Amygdala (tissue), 56 donors: ENCODE data around the gene CD151.

Experiments
- DNase-seq, 56 donors: peaks; one replicate each; lab custom pipeline; 2025; lab: John Stamatoyannopoulos, UW

The CD151 gene

DNA sequence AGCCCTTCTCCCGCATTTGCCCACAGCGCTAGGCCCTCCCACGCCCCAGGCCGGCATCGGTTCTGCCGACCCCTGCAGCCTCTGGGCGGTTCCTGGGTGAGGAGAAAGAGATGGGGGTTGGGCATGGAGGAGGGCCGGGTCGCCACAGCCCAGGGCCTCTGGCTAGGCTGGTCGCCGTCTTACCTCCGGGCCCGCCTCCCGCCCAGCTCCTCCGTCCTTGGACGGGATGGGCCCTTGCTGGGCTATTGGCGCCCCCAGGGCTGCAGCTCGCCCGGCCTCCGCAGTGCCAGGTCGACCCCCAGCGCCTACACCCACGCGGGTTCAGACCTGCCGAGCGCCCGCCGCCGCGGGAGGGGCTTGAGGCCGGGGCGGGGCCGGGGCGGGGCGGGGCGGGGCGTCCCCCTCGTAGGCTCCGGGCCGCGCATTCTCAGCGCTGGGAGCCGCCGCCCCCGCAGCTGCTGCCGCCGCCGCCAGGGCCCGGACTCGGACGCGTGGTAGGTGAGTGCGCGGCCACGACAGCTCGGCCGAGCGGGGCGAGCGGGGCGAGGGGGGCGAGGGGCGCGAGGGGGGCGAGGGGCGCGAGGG lies at the start of gene CD151:
Gene CD151, plus strand, starts transcription at position 424 of the 585 bp plus-strand sequence. CDS start 3,118 bp downstream, outside the sequence.
- DNase-seq, result peak in 3 of 56 donors; percentile 13 to 33 (median 30)

DNA sequence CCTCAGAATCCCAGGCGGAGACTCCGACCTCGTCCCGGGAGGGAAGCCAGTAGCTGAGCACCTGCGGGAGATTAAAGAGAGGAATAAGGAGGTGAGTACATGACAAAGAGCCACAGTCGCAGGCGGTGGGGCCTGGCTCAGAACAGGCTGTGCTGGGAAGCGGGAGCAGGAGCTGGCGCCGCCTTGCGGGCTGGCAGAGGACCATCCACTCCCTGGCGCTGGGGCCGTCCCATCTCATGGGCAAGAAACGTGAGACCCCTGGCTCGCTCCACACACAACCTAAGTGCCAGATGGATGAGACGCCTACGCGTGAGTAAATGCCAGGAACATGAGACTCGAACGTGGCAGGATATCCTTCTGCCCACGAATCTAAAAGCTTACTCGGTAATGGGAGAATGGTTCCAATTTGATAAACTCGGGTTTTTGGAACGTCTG lies 49.2 kb upstream of the CD151 start:
- peak in 53 of 56 donors; percentile 25 to 89 (median 73) for DNase-seq

DNA sequence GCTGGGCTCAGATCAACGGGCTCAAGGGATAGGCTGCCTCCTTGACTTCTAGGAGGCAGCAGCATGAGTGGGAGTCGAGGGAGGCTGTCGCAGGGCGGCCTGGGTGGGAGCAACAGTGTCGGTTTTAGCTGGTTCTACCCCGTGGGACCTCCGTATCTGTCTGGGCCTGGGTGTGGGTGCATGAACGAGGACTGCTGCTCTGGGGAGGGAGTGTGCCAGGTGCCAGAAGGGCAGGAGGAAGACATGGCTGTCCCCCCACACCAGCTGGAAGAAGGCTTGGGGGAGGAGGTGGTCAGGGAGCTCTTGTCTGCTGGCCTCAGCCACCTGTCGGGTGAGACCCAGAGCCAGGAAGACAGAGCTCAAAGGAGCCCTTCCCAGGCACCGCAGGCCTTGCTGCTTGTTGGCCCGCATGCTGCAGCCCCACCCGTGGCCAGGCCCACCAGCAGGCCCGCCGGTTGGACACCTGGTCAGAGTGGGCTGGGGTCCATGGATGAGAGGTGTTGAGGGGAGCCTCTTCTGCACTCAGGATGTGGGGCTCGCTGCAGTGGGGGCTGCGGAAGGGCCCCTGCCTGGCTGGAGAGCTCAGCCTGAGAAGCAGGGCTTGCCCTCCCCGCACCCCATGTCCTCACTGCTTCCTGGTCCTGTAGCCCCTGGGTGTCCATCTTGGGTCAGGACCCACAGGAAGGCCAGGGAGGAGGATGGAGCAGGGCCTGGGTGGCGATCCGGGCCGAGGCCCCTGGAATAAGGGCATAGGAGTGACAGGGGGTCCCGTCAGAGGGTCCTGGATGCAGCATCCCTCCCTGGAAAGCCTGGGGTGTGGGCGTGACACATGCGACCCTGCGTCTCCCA lies 46.3 kb upstream of the CD151 start:
- DNase-seq, result no peak

DNA sequence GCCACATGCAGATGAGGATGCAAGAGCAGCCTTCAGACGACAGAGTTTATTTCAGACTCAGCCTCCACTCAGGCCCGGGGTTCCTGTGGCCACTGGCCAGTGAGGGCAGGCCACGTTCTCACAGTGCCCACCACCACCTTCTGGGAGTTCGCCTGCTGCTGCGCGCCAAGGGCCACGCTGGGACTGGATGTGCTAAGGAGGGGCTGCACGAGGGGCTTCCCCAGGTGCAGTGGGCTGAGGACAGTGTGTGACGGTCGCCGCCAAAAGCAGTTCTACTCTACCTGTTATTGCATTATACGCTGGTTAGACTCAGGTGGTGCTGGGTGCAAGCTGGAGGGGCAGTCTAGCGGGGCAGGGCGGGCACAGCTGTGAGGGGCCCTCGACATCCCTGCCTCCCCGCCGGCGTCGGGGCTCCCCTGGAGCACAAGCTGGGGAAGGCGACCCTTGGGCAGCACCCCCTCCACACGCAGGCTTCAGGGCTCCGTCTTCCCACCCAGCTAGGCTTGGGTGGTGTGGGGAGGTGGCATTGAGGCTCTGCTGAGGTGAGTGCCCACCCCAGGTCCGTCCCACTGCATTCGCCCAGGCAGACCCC lies 45.6 kb upstream of the CD151 start:
- DNase-seq, result no peak

DNA sequence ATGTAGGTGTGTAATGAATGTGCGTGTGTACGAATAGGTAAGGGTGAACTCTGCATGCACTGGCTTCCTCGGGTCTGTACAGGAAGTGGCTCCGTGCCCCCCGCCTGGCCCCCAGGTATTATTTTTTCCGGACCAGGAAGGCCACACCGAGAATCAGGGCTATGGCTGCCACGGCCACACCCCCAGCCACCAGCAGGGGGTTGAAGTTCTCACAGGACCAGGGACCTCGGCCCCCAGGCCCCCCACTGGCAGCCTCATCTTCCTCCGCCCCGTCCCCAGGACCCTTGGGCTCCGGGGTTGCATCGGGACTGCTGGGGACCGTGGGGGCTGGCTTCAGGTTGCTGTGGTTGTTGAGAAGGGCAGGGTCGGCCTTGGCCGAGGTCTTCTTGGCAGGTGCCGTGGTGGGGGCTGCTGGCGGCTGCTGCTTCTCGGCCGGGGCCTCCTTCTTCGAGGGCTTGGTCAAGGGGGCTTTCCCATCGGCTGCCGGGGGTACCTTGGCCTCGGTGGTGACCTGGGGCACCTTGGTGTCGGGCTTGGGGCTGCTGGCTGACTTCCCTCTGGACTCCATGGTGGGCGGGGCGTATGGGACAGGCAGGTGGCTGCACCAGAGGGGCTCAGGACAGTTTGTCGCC lies 44.6 kb upstream of the CD151 start:
- no peak for DNase-seq

DNA sequence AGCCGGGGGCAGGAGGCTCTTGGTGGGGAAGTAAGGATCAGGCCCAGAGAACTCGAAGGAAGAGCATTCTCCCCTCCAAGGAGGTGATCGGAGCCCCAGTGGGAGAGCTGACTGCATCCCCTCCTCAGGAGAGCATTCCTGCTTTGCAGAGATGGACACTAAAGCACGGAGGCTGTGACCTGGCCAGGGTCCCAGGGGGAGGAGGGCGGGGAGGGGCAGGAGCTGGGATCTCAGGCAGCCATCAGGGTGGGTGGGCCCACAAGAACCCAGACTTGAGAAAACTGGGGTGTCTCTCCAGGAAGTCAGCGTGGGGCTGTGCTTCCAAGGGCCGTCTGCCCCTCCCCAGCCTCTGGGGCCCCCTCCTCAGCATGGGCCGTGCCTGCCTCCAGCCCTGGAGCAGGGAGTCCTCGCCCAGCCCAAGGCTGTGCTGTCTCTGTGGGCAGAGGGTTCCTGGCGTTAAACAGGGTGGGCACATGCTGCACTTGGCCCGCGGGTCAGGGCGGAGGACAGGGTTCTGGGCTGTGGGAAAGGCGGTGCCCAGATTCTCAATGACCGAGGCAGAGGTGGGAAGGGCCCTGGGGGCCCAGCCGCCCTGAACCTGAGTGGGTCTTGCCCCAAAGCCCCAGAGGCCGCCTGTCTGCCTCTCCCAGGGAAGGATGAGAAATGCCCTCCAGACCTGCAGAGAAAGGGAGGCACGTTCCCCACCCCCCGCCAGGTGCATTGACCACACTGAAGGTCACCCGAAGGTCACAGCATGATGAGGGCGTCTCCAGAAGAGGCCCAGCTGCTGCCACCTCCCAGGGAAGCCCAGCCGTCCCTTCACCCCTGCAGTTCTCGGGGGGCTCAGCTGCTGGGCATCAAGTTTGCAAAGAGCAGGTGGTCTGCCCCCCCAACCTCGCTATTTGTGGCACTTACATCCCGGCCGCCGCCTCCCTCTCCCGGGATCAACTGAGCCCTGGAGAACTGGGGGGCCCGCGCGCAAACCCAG lies 43.5 kb upstream of the CD151 start:
- no peak for DNase-seq

DNA sequence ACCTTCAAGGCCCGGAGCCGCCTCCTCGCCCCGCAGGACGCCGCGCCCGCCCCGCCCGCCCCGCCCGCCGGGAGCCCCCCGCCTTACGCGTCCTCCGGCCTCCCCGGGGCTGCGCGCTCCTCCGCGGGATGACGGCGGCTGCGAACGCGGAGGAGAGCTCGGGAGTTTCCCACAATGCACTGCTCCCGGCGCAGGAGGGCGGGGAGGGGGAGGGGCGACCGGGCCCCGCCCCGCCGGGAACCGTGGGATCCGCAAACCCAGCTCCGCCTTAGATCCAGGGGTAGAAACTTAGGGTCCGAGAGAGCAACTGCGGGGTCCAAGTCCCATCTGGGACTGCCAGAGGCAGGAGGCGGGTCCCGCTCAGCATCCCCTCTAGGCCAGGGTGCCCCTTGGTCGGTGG lies 42.8 kb upstream of the CD151 start, which contains the start of gene CEND1:
Gene CEND1, minus strand, starts transcription at position 148 of the 400 bp plus-strand sequence. CDS start 1,514 bp downstream, outside the sequence.
- peak in 42 of 56 donors; percentile 18 to 80 (median 57) for DNase-seq

DNA sequence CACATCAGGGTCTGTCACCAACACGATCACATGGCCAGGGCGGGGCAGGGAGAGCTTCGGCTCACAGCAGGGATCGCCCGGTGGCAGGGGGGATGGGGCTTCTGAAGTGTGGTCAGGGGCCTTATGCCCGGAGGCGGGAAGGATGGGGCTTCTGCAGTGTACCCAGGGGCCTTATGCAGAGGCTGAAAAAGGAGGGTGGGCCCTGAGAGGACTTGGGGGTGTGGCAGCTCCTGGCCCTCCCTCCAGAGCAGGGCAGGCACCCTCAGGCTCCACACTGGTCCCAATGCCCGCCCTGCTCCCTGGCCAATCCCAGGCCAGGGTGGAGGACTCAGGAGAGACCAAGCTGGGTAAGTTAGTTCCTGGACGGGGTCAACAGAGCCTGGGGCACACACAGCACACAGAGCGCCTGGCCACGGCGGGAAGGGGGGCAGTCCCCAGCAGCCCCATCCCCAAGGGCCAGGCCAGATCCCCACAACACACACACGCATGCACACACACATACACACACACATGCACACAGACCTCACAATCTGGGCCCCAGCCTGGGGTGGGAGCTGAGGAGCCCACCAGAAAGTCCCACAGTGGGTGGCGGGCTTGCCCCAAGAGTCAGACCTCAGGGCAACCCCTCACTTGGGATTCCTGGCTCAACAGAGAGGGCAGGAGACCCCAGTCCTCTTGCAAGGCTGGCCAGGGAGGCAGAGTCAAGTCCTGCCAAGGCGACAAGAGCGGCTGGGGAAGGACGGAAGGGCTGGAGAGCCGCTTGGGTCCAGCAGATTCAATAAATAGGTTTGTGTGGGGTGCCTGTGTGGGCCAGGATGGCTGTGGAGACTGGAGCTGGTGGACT lies 41.8 kb upstream of the CD151 start:
- DNase-seq, result no peak

DNA sequence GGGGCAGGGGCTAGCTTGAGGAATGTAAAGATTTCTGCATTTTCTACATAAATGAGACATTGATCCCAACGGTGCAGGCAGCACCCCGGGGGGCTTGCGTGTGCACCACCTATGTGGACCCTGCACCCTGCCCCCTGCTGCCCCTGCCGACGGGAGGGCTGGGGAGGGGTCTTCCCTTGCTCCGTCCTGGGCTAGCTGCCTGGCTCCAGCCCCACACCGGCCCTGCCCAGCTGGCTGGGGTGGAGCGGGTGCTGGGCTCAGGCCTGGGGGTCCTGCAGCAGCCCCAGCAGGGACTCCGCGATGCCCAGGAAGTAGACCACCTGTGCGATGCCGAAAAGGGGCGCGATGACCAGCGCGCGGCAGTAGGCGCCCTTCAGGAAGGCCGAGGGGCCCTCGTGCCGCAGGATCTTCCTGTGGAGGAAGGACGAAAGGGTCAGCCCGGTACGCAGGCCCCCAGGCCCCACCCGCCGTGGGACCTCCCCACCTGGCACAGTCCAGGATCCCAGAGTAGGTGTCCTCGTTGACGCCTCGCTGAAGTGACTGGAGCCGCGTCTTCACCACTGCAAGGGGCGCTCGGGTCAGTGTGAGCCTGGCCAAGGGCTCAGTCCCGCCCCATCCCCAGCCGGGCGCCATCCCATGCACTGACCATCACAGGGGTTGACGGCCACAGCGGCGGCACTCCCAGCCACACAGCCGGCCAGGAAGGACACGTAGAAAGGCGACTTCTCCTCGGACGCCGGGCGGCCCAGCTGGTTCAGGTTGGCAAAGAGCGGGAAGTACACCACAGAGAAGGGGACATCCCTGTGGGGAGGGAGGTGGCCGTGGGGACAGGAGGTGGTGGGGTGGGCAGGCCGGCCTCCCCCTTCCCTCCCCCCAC lies 40.9 kb upstream of the CD151 start:
- no peak for DNase-seq

DNA sequence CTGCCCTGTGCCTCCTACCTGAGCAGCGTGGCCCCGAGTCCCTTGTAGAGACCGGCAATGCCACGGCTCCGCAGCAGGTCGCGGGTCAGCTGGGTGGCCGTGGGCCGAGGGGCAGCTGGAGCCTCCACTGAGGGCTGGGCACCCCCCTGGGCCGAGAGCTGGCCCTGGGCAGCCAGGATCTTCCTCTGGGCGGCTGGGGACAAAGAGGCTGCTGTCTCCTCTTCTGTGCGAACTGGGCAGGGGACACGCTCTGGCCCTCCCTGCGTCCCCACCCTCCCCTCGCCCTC lies 40.3 kb upstream of the CD151 start:
- no peak for DNase-seq

DNA sequence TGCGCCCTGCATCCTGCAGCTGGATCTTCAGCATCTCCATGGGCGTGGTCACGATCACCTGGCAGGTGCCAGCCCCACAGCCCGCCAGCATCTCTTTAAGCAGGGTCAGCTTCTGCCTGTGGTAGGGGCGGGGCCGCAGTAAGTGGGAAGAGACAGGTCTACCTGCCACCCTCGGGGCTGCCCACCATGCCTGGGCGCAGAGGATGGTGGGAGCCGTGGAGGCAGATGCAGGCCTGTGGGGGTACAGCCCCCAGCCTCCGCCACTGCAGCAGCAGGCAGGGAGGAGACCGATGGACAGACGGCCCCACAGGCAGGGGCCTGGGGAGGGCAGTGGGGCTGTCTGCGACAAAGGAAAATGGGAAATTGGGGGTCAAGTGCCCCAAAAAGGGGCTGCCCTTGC lies 39.9 kb upstream of the CD151 start:
- DNase-seq, result no peak

DNA sequence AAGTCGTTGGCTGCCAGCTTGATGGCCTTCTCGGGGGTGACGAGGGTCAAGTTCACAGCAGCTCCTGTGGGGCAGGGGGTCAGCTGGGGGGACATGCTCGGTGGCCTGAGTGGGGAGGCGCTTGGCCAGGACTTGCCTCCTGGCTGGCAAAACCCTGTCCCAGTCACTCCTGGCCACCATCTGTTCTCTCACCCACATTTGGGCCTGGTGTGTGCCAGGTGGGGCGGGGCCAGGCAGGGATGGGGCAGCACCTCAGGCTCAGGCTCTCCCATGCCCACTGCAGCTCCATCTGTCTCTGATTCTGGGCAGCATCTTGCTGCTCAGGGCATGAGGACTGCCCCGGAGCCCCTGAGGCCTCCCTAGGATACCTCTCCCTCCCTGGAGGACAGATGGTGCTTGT lies 39.2 kb upstream of the CD151 start:
- DNase-seq, result no peak

DNA sequence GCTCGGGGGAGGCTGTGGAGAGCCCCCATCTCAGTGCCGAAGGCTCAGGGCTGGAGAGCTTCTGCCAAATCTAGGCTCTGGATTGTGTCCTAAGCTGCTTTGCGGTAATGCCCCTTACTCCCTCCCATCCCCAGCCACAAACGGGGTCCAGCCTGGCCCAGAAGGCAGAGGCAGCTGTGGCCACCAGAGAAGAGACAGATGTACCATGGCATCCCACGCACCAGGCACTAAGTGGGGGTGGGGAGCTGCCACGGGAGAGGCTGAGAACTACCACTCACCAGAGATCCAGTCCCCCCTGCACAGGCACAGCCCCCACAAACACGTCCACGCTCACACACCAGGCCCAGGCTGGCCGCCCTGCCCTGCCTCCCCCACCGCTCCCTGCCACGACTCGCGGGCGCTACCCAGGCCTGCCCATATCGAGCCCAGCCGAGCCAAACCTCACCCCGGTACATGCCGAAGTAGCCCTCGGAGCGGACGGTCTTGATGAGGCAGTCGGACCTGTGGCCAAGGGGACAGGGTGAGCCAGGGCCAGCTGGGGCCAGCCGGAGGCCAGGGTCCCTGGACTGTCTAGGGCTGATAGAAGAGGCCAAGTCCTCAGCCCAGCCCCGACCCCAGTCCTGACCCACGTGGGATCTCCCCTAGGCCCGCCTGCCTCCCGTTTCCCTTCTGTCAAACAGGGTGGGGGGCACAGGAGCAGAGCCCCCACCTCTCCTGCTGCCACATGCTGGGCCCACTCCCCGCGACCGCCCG lies 38.6 kb upstream of the CD151 start:
- no peak for DNase-seq

DNA sequence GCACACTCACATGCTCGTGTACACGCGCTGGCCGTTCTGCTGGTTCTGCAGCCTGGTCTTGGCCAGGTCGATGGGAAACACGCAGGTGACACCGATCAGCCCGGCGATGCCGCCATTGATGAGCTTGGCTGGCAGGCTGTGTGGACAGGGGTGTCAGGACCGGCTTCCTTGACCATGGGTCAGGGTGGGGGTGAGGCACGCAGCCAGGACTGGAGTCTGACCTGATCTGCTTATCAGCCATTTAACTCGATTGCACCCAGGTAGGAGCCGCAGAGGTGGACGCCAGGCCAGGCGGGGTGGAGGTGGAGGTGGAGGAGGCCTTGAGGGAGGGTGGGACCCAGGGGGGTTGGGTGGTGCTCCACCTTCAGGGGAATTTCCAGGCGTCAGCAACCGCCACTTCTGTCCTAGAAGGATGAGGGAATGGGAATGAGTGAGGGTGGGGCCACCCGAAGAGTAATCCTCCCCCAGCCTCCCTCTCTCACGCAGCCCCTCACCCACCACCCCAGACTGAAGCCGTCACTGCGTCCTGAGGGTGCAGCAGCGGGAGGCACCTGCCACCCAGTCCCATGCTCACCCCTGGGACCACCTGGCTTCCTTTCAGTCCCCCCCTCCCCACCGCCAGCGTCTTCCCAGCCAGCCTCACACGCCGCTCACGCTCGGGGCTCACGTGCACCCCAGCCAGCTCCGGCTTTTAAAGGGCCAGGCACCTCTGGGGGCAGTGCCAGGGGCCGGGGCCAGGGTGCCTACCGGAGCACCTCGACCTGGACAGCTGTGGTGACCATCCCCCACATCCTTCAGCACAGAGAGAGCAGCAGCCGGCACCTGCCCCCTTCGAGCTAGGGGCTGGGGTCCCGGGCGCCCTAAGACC lies 37.8 kb upstream of the CD151 start:
- peak in 7 of 56 donors; percentile 28 to 51 (median 30) for DNase-seq

DNA sequence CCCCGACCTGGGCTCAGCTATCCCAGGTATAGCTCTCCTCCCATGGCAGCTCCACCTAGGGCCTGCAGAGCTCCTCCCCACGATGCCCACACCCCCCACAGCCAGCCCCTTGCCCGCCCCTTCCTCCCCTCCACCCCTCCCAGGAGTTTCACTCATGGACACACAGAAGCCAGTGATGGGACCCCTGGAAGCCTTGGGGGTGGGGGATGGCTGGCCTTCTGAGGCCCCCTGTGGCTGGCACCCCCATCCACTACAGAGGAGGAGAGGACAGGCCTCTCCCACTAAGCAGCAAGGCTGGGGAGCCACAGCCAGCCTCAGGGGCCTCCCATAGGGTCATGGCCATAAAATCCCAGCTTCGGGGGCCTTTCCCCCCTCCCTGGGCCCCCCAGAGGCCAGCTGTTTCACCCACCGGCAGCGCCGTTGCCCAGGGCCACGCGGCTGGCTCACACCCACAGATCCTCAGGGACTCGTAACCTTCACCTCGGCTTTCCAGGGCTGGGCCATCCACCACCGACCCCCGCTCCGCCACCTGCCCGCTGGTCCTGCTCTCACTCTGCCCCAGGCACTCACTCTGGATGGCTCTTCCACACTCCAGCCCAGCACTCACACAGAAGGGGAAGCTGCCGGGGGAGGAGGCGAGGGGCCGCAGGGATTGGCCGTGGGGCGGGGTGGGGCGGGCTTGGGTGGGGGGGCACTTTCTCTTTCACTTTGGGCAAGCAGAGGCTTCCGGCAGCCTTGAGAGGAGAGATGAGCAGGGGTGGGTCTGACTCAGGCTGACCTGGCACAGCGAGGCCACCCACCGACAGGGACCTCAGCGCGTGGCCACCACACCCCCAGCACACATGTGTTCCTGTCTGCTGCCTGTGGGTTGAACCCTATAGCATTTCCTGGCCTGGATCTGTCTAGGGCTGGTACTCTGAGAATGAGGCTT lies 36.9 kb upstream of the CD151 start:
- DNase-seq, result peak in 40 of 56 donors; percentile 16 to 72 (median 45)
